ENCODE results near the gene APLP2.

DNA sequence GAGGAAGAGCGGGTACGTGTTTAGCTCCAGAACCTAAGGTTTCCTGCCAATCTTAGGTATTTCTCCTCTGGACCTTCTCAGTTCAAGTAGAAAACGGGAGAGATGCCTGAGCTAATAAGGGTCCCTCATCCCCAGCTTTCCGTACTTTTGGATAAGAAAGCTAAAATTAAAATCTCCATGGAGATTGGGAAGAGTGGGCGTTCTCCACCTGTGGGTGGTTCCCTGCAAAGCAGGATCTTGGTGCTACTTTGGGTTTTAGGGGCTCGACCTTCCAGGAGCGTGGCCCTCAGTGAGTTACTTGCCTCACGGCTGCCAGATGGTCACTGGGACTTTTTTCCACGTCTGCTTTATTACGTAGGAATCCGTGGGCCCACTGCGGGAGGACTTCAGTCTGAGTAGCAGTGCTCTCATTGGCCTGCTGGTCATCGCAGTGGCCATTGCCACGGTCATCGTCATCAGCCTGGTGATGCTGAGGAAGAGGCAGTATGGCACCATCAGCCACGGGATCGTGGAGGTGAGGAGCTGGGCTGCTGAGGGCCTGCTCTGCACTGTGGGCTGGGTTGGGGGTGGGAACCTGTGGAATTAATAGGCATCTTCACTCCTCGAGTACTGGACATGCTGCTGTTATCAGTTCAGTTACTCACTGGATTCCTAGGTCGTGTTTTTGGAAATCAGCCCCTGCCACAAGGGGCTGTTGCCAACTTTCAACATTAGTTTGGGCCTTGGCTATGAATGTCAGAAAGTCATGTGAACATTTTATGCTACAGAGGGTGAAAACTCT, 72.1 kb downstream of the APLP2 start:
- TF ChIP-seq, protein P1, sequence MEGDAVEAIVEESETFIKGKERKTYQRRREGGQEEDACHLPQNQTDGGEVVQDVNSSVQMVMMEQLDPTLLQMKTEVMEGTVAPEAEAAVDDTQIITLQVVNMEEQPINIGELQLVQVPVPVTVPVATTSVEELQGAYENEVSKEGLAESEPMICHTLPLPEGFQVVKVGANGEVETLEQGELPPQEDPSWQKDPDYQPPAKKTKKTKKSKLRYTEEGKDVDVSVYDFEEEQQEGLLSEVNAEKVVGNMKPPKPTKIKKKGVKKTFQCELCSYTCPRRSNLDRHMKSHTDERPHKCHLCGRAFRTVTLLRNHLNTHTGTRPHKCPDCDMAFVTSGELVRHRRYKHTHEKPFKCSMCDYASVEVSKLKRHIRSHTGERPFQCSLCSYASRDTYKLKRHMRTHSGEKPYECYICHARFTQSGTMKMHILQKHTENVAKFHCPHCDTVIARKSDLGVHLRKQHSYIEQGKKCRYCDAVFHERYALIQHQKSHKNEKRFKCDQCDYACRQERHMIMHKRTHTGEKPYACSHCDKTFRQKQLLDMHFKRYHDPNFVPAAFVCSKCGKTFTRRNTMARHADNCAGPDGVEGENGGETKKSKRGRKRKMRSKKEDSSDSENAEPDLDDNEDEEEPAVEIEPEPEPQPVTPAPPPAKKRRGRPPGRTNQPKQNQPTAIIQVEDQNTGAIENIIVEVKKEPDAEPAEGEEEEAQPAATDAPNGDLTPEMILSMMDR (IDR thresholded peaks at IDR 0.05 in 2 of 3, conservative IDR thresholded peaks at IDR 0.05 in 1 of 3; ENCODE audit: borderline replicate concordance in 1 of 3, insufficient read depth in 1 of 3, low read depth in 2 of 3, low read length in 2 of 3), result no peak
- no peak for TF ChIP-seq POLR2A (IDR thresholded peaks at IDR 0.05; ENCODE audit: borderline replicate concordance, extremely low read depth, insufficient read depth, insufficient read length)
- no peak for TF ChIP-seq EZH2 (IDR thresholded peaks at IDR 0.05)
- no peak for TF ChIP-seq RAD21 (IDR thresholded peaks at IDR 0.05; ENCODE audit: low read depth)
- TF ChIP-seq REST (IDR thresholded peaks at IDR 0.05; ENCODE audit: low read depth), result no peak
- no peak for TF ChIP-seq POLR2AphosphoS5 (IDR thresholded peaks at IDR 0.05; ENCODE audit: low read depth, low read length)
- TF ChIP-seq SIN3A (IDR thresholded peaks at IDR 0.05; ENCODE audit: low read depth), result no peak
- TF ChIP-seq ZNF274 (IDR thresholded peaks at IDR 0.05; ENCODE audit: low read depth, low read length), result no peak
- TF ChIP-seq EGR1 (IDR thresholded peaks at IDR 0.05; ENCODE audit: low read depth), result no peak
- TF ChIP-seq EZH2phosphoT487 (IDR thresholded peaks at IDR 0.05; ENCODE audit: borderline replicate concordance), result no peak
- TF ChIP-seq JUND (IDR thresholded peaks at IDR 0.05), result no peak
